Measurements from ENCODE around the gene MAPK8IP2.
"Not testable (repeated sequence)": the region's sequence is repeated elsewhere in the genome, so short reads cannot be mapped to it uniquely, and the experiment has no call there.

The MAPK8IP2 gene

GRCh38 chr22:50599816-50600455, 657 bp upstream of the MAPK8IP2 start:
- DNase-seq (ENCODE audit: low spot score), result peak; percentile 71

GRCh38 chr22:50600967-50601668, 525 bp downstream of the MAPK8IP2 start:
- DNase-seq (ENCODE audit: low spot score), result peak; percentile 56

GRCh38 chr22:50601669-50602337, 1.2 kb downstream of the MAPK8IP2 start:
- DNase-seq (ENCODE audit: low spot score), result peak; percentile 51

- no peak for DNase-seq (ENCODE audit: low spot score)
Measured at GRCh38 chr22:50602338-50602700, 1.7 kb downstream of the MAPK8IP2 start.

- peak; percentile 25 for DNase-seq (ENCODE audit: low spot score)
Measured at GRCh38 chr22:50603511-50604255, 3.1 kb downstream of the MAPK8IP2 start.

GRCh38 chr22:50604256-50605001, 3.8 kb downstream of the MAPK8IP2 start:
- peak; percentile 28 for DNase-seq (ENCODE audit: low spot score)

- no peak for DNase-seq (ENCODE audit: low spot score)
Measured at GRCh38 chr22:50605002-50605612, 4.5 kb downstream of the MAPK8IP2 start.

- DNase-seq (ENCODE audit: low spot score), result no peak
Measured at GRCh38 chr22:50605613-50606074, 5.1 kb downstream of the MAPK8IP2 start.

- no peak for DNase-seq (ENCODE audit: low spot score)
Measured at GRCh38 chr22:50606165-50606945, 5.8 kb downstream of the MAPK8IP2 start.

GRCh38 chr22:50606946-50607658, 6.5 kb downstream of the MAPK8IP2 start:
- no peak for DNase-seq (ENCODE audit: low spot score)

GRCh38 chr22:50607659-50608020, 7.0 kb downstream of the MAPK8IP2 start:
- no peak for DNase-seq (ENCODE audit: low spot score)

GRCh38 chr22:50608058-50608840, 7.7 kb downstream of the MAPK8IP2 start:
- DNase-seq (ENCODE audit: low spot score), result not testable (repeated sequence)

- no peak for DNase-seq (ENCODE audit: low spot score)
Measured at GRCh38 chr22:50608996-50609395, 8.4 kb downstream of the MAPK8IP2 start.

GRCh38 chr22:50609599-50609998, 9.0 kb downstream of the MAPK8IP2 start:
- no peak for DNase-seq (ENCODE audit: low spot score)

- DNase-seq (ENCODE audit: low spot score), result no peak
Measured at GRCh38 chr22:50610041-50610451, 9.5 kb downstream of the MAPK8IP2 start.

GRCh38 chr22:50610581-50610980, 10.0 kb downstream of the MAPK8IP2 start:
- no peak for DNase-seq (ENCODE audit: low spot score)

GRCh38 chr22:50611341-50612060, 10.9 kb downstream of the MAPK8IP2 start:
- DNase-seq (ENCODE audit: low spot score), result no peak

- DNase-seq (ENCODE audit: low spot score), result no peak
Measured at GRCh38 chr22:50612168-50612527, 11.6 kb downstream of the MAPK8IP2 start.

Data from D341Med (cell line).